ENCODE measurements around the gene LAD1. TPM values are rescaled to one million over a fixed set of nuclear protein-coding genes. Genes with fewer than 3 reads are reported as not detected.

LAD1 gene
- total and polyA plus RNA-seq, 2 of the 13 experiments (the other 11 are each of a cell fraction or from before 2014, with no cell fraction given), result 10.8 to 65.6 TPM

DNA sequence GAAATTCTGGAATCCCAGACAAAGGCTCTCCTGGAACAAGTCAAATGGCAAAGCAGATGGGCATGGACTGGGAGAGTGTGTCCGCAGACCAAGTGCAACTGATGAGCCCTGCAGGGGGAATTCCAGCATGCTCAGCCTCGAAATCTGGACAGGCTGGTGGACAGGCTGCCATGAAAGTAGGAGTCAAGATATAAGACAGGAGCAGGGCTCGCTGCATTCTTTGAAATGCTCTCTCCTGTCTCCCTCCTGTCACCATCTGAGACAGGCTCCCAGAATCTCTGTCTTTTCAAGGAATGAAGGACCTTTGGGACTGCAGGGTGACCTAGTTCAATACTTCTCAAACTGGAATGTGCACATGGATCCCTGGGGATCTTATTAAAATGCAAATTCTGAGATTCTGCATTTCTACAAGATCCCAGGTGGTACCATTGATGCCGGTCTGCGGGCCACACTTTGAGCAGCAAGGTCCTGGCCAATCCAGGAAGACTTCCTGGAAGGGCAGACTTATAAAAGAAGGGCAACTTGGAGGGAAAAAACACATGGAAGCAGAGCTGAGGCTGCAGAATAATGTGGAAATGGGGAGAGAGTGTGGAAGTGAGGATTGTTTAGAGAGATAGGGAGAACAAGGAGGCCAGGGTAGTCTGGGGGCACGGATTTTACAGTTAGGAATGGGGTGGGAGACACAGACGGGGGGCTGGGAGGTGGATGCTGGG is 51.5 kb downstream of the LAD1 start (continued):
- no peak for TF ChIP-seq ZNF770 (CRISPR knock-in tag; IDR thresholded peaks at IDR 0.05)

GRCh38 chr1:201346987-201347386 is 52.1 kb downstream of the LAD1 start:
- H3K4me2 ChIP-seq (ENCODE audit: low read depth, low read length), result no peak overlapping the region
- H3K4me1 ChIP-seq (ENCODE audit: insufficient read depth, low read length), result no peaks in the 10 kb centered on the region
- no peaks in the 10 kb centered on the region for H4K20me1 ChIP-seq (ENCODE audit: insufficient read depth, low read length)
- POLR2A ChIA-PET, result no interaction called here
- no TSS peak for BruUV-seq (replicated peaks)
- no peaks in the 10 kb centered on the region for H3K79me2 ChIP-seq (ENCODE audit: insufficient read depth, low read length)
- ATAC-seq (no peak), DNase-seq (ENCODE audit: low spot score) (no peak), FAIRE-seq (no peak)
- H3K27ac ChIP-seq (ENCODE audit: extremely low read length, insufficient read depth, low read length), result no peak overlapping the region
- H3K9me3 ChIP-seq (ENCODE audit: low read length), result peaks cover 5% of the 10 kb centered on the region; the same call in 1 of the 2 replicates
- in situ Hi-C loops (cut with HindIII; ENCODE audit: extremely low pct_ligation_motif_present, low pct_unique_long_range_greater_than_20kb), result no loop called here
- no peak overlapping the region for H3K4me3 ChIP-seq (replicated peaks in 1 of 3; ENCODE audit: insufficient read depth in 1 of 3, low read depth in 2 of 3, low read length in 3 of 3)
- H3K36me3 ChIP-seq (replicated peaks in 1 of 2; ENCODE audit: control insufficient read depth in 1 of 2, insufficient read depth in 2 of 2, low read length in 2 of 2), result no peaks in the 10 kb centered on the region
- H2AFZ ChIP-seq (ENCODE audit: low read length), result no peak overlapping the region
- H3K9ac ChIP-seq (ENCODE audit: insufficient read depth, low read depth, low read length), result no peak overlapping the region
- WGBS (ENCODE audit: low lambda C conversion rate), result 0% methylated on average over 2 of the region's 2 CpGs
- intact Hi-C loops (cut with micrococcal nuclease; ENCODE audit: unreplicated experiment), result loop anchor here (2.0 kb wide), 1 partner anchor 92 kb away; no protein-coding TSS in a partner anchor
- CTCF ChIA-PET (ENCODE audit: low intra/inter-chr PET ratio, low total read pairs), result interaction anchor here (0.7 to 1.2 kb wide), 3 partner anchors 14 to 93 kb away, joined by 3 to 4 read pairs (median 3); no protein-coding TSS in a partner anchor
- peaks cover 0 to 8% of the 10 kb centered on the region in 2 experiments; a peak in 3 of 5 replicates for H3K27me3 ChIP-seq (ENCODE audit: control insufficient read depth in 1 of 2, insufficient read depth in 2 of 2, low read length in 2 of 2)
- TF ChIP-seq ZFP41 (CRISPR knock-in tag; IDR thresholded peaks at IDR 0.05; ENCODE audit: borderline replicate concordance) (no peak), ZBTB4 (CRISPR knock-in tag; IDR thresholded peaks at IDR 0.05; ENCODE audit: borderline replicate concordance) (no peak), JDP2 (CRISPR knock-in tag; IDR thresholded peaks at IDR 0.05; ENCODE audit: borderline replicate concordance) (no peak)

Measured in HepG2 (cell line).